Immature natural killer cell (primary cell): Measurements from ENCODE around the gene CLNK. TPM values are rescaled to one million over a fixed set of nuclear protein-coding genes. Genes with fewer than 3 reads are reported as not detected.
A peak's percentile ranks its signal among the peaks of the same experiment; 100 is the strongest.

Source experiments
- DNase-seq, 3 donors: peaks; one replicate each; pipeline ENCODE4 v3.0.0; 2022; ENCODE audit warnings: mixed read lengths in 1 of 3
- H3K27ac Mint-ChIP-seq, 6 donors: one replicate each; pipeline ENCODE4 v1.8.0; 2020; ENCODE audit warnings: mixed read lengths in 6 of 6, mild to moderate bottlenecking in 5 of 6, inconsistent platforms in 4 of 6, moderate library complexity in 3 of 6
- H3K27me3 Mint-ChIP-seq, 3 donors: one replicate each; pipeline ENCODE4 v1.8.0; 2020 to 2021; ENCODE audit warnings: low read depth in 3 of 3, mild to moderate bottlenecking in 3 of 3, mixed read lengths in 3 of 3, moderate library complexity in 3 of 3, inconsistent platforms in 1 of 3
- H3K36me3 Mint-ChIP-seq, 3 donors: one replicate each; pipeline ENCODE4 v1.8.0; 2020; ENCODE audit warnings: mixed read lengths in 3 of 3, inconsistent platforms in 2 of 3, mild to moderate bottlenecking in 2 of 3
- H3K4me1 Mint-ChIP-seq, 2 donors: one replicate each; pipeline ENCODE4 v1.8.0; 2020; ENCODE audit warnings: inconsistent platforms in 2 of 2, mild to moderate bottlenecking in 2 of 2, mixed read lengths in 2 of 2, moderate library complexity in 1 of 2
- H3K4me3 Mint-ChIP-seq, 5 donors: one replicate each; pipeline ENCODE4 v1.8.0; 2020; ENCODE audit warnings: mild to moderate bottlenecking in 5 of 5, mixed read lengths in 5 of 5, inconsistent platforms in 3 of 5, moderate library complexity in 3 of 5
- H3K9me3 Mint-ChIP-seq, 6 donors: one replicate each; pipeline ENCODE4 v1.8.0; 2020; ENCODE audit warnings: mild to moderate bottlenecking in 6 of 6, mixed read lengths in 6 of 6, inconsistent platforms in 4 of 6, moderate library complexity in 3 of 6
- polyA plus RNA-seq, 3 donors: library from polyadenylated mRNA; unstranded; fragments of 300-500 nt; fragmentation: Illumina TruSeq; gene quantifications; one replicate each; pipeline ENCODE4 v1.2.3, GENCODE V29; 2021

The CLNK gene
- polyA plus RNA-seq, 3 donors from 2014 or later, result 1.5 to 1.8 TPM; not detected in 1

GRCh38 chr4:10716163-10716562 lies 31.6 kb upstream of the CLNK start:
- Mint-ChIP-seq H3K27ac (no peak overlapping the region), H3K9me3 (peaks cover 0 to 1% (median 0%) of the 10 kb centered on the region in 6 donors), H3K4me1 (no peaks in the 10 kb centered on the region), H3K27me3 (peaks cover 2 to 10% (median 3%) of the 10 kb centered on the region in 3 donors), H3K36me3 (peaks cover 0 to 5% (median 0%) of the 10 kb centered on the region in 3 donors), H3K4me3 (no peak overlapping the region)
- DNase-seq, result no peak

GRCh38 chr4:10715696-10716095 lies 31.1 kb upstream of the CLNK start:
- Mint-ChIP-seq H3K36me3 (peaks cover 0 to 5% (median 0%) of the 10 kb centered on the region in 3 donors), H3K27ac (no peak overlapping the region)
- DNase-seq, result no peak

GRCh38 chr4:10715135-10715534 lies 30.6 kb upstream of the CLNK start:
- H3K27me3 Mint-ChIP-seq, result peaks cover 2 to 10% (median 3%) of the 10 kb centered on the region in 3 donors
- H3K36me3 Mint-ChIP-seq, result peaks cover 0 to 5% (median 0%) of the 10 kb centered on the region in 3 donors
- DNase-seq, result no peak
- peaks cover 0 to 1% (median 0%) of the 10 kb centered on the region in 6 donors for H3K9me3 Mint-ChIP-seq
- no peak overlapping the region for H3K27ac Mint-ChIP-seq
- no peak overlapping the region for H3K4me3 Mint-ChIP-seq
- no peaks in the 10 kb centered on the region for H3K4me1 Mint-ChIP-seq

More at GRCh38 chr4:10715696-10716095, 31.1 kb upstream of the CLNK start:
- Mint-ChIP-seq H3K27me3 (peaks cover 2 to 10% (median 3%) of the 10 kb centered on the region in 3 donors), H3K4me3 (no peak overlapping the region), H3K4me1 (no peaks in the 10 kb centered on the region), H3K9me3 (peaks cover 0 to 1% (median 0%) of the 10 kb centered on the region in 6 donors)

- Mint-ChIP-seq H3K4me1 (no peaks in the 10 kb centered on the region), H3K4me3 (no peak overlapping the region), H3K36me3 (peaks cover 0 to 5% (median 0%) of the 10 kb centered on the region in 3 donors), H3K27ac (no peak overlapping the region), H3K9me3 (peaks cover 0 to 1% (median 0%) of the 10 kb centered on the region in 6 donors), H3K27me3 (peaks cover 0 to 8% (median 3%) of the 10 kb centered on the region in 3 donors)
- no peak for DNase-seq
These were observed 29.0 kb upstream of the CLNK start for GRCh38 chr4:10713591-10713990.

- peaks cover 0 to 2% (median 0%) of the 10 kb centered on the region in 6 donors for H3K9me3 Mint-ChIP-seq
These were observed 21.7 kb upstream of the CLNK start for GRCh38 chr4:10706236-10706635.

GRCh38 chr4:10704430-10704810 lies 19.9 kb upstream of the CLNK start:
- no peak for DNase-seq
- no peak overlapping the region for H3K27ac Mint-ChIP-seq
- no peaks in the 10 kb centered on the region for H3K36me3 Mint-ChIP-seq
- H3K9me3 Mint-ChIP-seq, result peaks cover 0 to 2% (median 0%) of the 10 kb centered on the region in 6 donors
- no peaks in the 10 kb centered on the region for H3K27me3 Mint-ChIP-seq
- H3K4me3 Mint-ChIP-seq, result no peak overlapping the region
- H3K4me1 Mint-ChIP-seq, result peaks cover 0 to 5% of the 10 kb centered on the region in 2 donors

More at GRCh38 chr4:10706236-10706635, 21.7 kb upstream of the CLNK start:
- H3K4me3 Mint-ChIP-seq, result no peak overlapping the region
- H3K36me3 Mint-ChIP-seq, result no peaks in the 10 kb centered on the region
- no peak for DNase-seq
- H3K4me1 Mint-ChIP-seq, result peaks cover 0 to 5% of the 10 kb centered on the region in 2 donors
- H3K27ac Mint-ChIP-seq, result no peak overlapping the region
- peaks cover 0 to 2% (median 0%) of the 10 kb centered on the region in 3 donors for H3K27me3 Mint-ChIP-seq

GRCh38 chr4:10703766-10704429 lies 19.3 kb upstream of the CLNK start:
- Mint-ChIP-seq H3K9me3 (peaks cover 0 to 2% (median 0%) of the 10 kb centered on the region in 6 donors), H3K4me1 (peaks cover 0 to 5% of the 10 kb centered on the region in 2 donors), H3K27ac (no peak overlapping the region), H3K27me3 (no peaks in the 10 kb centered on the region), H3K36me3 (no peaks in the 10 kb centered on the region), H3K4me3 (no peak overlapping the region)
- no peak for DNase-seq

GRCh38 chr4:10703156-10703555 lies 18.6 kb upstream of the CLNK start:
- Mint-ChIP-seq H3K27me3 (no peaks in the 10 kb centered on the region), H3K27ac (no peak overlapping the region), H3K36me3 (peaks cover 0 to 3% (median 0%) of the 10 kb centered on the region in 3 donors), H3K4me1 (peaks cover 0 to 5% of the 10 kb centered on the region in 2 donors), H3K4me3 (no peak overlapping the region), H3K9me3 (peaks cover 0 to 2% (median 0%) of the 10 kb centered on the region in 6 donors)
- DNase-seq, result no peak

- Mint-ChIP-seq H3K9me3 (peaks cover 0 to 2% (median 0%) of the 10 kb centered on the region in 6 donors), H3K4me1 (peaks cover 0 to 5% of the 10 kb centered on the region in 2 donors), H3K4me3 (no peak overlapping the region), H3K36me3 (peaks cover 0 to 3% (median 0%) of the 10 kb centered on the region in 3 donors), H3K27ac (no peak overlapping the region), H3K27me3 (no peaks in the 10 kb centered on the region)
- no peak for DNase-seq
These were observed 17.3 kb upstream of the CLNK start for GRCh38 chr4:10701702-10702460.

- Mint-ChIP-seq H3K27me3 (no peaks in the 10 kb centered on the region), H3K27ac (no peak overlapping the region), H3K9me3 (peaks cover 0 to 2% (median 0%) of the 10 kb centered on the region in 6 donors), H3K4me1 (peaks cover 0 to 5% of the 10 kb centered on the region in 2 donors), H3K36me3 (peaks cover 0 to 3% (median 0%) of the 10 kb centered on the region in 3 donors), H3K4me3 (no peak overlapping the region)
- no peak for DNase-seq
These were observed 16.6 kb upstream of the CLNK start for GRCh38 chr4:10701161-10701560.

- no peaks in the 10 kb centered on the region for H3K9me3 Mint-ChIP-seq
- H3K27ac Mint-ChIP-seq, result peak overlapping the region in 1 of 6 donors; percentile 10
- peaks cover 0 to 3% (median 0%) of the 10 kb centered on the region in 3 donors for H3K36me3 Mint-ChIP-seq
- no peaks in the 10 kb centered on the region for H3K27me3 Mint-ChIP-seq
- no peak overlapping the region for H3K4me3 Mint-ChIP-seq
- no peaks in the 10 kb centered on the region for H3K4me1 Mint-ChIP-seq
- no peak for DNase-seq
These were observed 13.6 kb upstream of the CLNK start for GRCh38 chr4:10698172-10698571.

- H3K4me1 Mint-ChIP-seq, result no peaks in the 10 kb centered on the region
- no peak for DNase-seq
- H3K27ac Mint-ChIP-seq, result no peak overlapping the region
- H3K9me3 Mint-ChIP-seq, result no peaks in the 10 kb centered on the region
- peaks cover 0 to 3% (median 0%) of the 10 kb centered on the region in 3 donors for H3K36me3 Mint-ChIP-seq
- H3K4me3 Mint-ChIP-seq, result no peak overlapping the region
- H3K27me3 Mint-ChIP-seq, result no peaks in the 10 kb centered on the region
These were observed 12.5 kb upstream of the CLNK start for GRCh38 chr4:10697086-10697485.

GRCh38 chr4:10696253-10696652 lies 11.7 kb upstream of the CLNK start:
- no peak overlapping the region for H3K4me3 Mint-ChIP-seq

GRCh38 chr4:10694828-10695209 lies 10.3 kb upstream of the CLNK start:
- no peak overlapping the region for H3K4me3 Mint-ChIP-seq
- no peak overlapping the region for H3K27ac Mint-ChIP-seq
- H3K36me3 Mint-ChIP-seq, result peaks cover 0 to 3% (median 0%) of the 10 kb centered on the region in 3 donors
- no peaks in the 10 kb centered on the region for H3K9me3 Mint-ChIP-seq
- no peaks in the 10 kb centered on the region for H3K4me1 Mint-ChIP-seq
- H3K27me3 Mint-ChIP-seq, result peaks cover 0 to 2% (median 0%) of the 10 kb centered on the region in 3 donors
- no peak for DNase-seq

More at GRCh38 chr4:10696253-10696652, 11.7 kb upstream of the CLNK start:
- Mint-ChIP-seq H3K9me3 (no peaks in the 10 kb centered on the region), H3K36me3 (peaks cover 0 to 3% (median 0%) of the 10 kb centered on the region in 3 donors), H3K27me3 (no peaks in the 10 kb centered on the region), H3K4me1 (no peaks in the 10 kb centered on the region), H3K27ac (no peak overlapping the region)
- DNase-seq, result no peak
